Type B pancreatic cell (in vitro differentiated cells): ENCODE data around the gene RAB36. TPM values are rescaled to one million over a fixed set of nuclear protein-coding genes. Genes with fewer than 3 reads are reported as not detected.

Experiments
- DNase-seq: peaks from one replicate; pipeline ENCODE4 v3.0.0; 2021; ENCODE audit warnings: mixed read lengths; ENCODE audit not compliant: unreplicated experiment; ENCODE audit errors: extremely low spot score
- H3K27ac Mint-ChIP-seq: 2 replicates; pipeline ENCODE4 v1.8.0; 2021; ENCODE audit warnings: mild to moderate bottlenecking, mixed read lengths
- H3K27me3 Mint-ChIP-seq: 2 replicates; pipeline ENCODE4 v1.8.0; 2021; ENCODE audit warnings: mixed read lengths
- H3K36me3 Mint-ChIP-seq: 2 replicates; pipeline ENCODE4 v1.8.0; 2021; ENCODE audit warnings: mixed read lengths
- H3K4me1 Mint-ChIP-seq: one replicate; pipeline ENCODE4 v1.8.0; 2021; ENCODE audit warnings: mixed read lengths; ENCODE audit not compliant: unreplicated experiment
- H3K4me3 Mint-ChIP-seq: 2 replicates; pipeline ENCODE4 v1.8.0; 2021; ENCODE audit warnings: mild to moderate bottlenecking, mixed read lengths
- H3K9me3 Mint-ChIP-seq: 2 replicates; pipeline ENCODE4 v1.8.0; 2021; ENCODE audit warnings: mixed read lengths
- CTCF ChIP-seq: fragments of 200-600 bp; sonication (generic); conservative IDR thresholded peaks from 2 replicates; pipeline ENCODE4 v1.5.0; 2021; ENCODE audit warnings: antibody characterized with exemption, mild to moderate bottlenecking
- total RNA-seq: library from RNA; stranded (reverse); gene quantifications from 2 replicates; pipeline ENCODE4 v1.2.1, GENCODE V29; 2021; ENCODE audit warnings: low replicate concordance

The RAB36 gene
- total RNA-seq, 1 donor from 2014 or later, result 18.4 TPM

- Mint-ChIP-seq H3K36me3 (no peaks in the 10 kb centered on the region), H3K9me3 (no peaks in the 10 kb centered on the region), H3K4me3 (no peak overlapping the region), H3K4me1 (peaks cover 6% of the 10 kb centered on the region), H3K27ac (no peak overlapping the region), H3K27me3 (no peaks in the 10 kb centered on the region)
- no peak for TF ChIP-seq CTCF
- no peak for DNase-seq
Measured at GRCh38 chr22:23124611-23125511, 20.4 kb upstream of the RAB36 start.

DNA sequence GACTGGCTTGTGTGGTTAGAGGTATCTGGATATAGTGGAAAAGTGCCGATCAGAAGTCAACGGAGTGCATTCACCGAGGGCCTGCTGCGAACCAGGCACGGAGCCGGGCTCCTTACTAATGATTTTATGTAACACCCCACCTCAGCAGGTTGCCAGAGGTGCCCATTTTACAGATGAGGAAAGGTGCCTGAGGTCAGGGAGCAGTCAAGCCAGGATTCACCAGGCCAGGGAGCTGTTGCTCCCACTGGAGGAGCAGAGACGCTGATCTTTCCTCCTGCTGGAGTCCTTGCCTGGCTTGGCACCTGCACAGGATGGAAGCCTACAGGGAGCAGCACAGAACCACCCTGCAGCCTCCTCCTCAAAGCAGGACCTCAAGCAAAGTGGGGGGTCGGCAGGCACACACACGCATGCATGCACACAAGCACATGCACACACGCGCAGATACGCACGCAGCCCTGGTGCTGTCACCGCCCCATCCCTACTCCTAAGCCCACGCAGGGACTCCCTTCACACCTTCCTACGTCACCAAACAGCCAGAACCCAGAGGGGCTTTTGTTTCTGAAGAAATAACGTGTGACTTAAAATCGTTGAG is 19.7 kb upstream of the RAB36 start:
- peaks cover 6% of the 10 kb centered on the region for H3K4me1 Mint-ChIP-seq
- no peaks in the 10 kb centered on the region for H3K36me3 Mint-ChIP-seq
- DNase-seq, result no peak
- no peak overlapping the region for H3K4me3 Mint-ChIP-seq
- no peaks in the 10 kb centered on the region for H3K27me3 Mint-ChIP-seq
- no peak for TF ChIP-seq CTCF
- H3K27ac Mint-ChIP-seq, result no peak overlapping the region
- no peaks in the 10 kb centered on the region for H3K9me3 Mint-ChIP-seq

- H3K27me3 Mint-ChIP-seq, result no peaks in the 10 kb centered on the region
Measured at GRCh38 chr22:23126165-23127054, 18.9 kb upstream of the RAB36 start.

DNA sequence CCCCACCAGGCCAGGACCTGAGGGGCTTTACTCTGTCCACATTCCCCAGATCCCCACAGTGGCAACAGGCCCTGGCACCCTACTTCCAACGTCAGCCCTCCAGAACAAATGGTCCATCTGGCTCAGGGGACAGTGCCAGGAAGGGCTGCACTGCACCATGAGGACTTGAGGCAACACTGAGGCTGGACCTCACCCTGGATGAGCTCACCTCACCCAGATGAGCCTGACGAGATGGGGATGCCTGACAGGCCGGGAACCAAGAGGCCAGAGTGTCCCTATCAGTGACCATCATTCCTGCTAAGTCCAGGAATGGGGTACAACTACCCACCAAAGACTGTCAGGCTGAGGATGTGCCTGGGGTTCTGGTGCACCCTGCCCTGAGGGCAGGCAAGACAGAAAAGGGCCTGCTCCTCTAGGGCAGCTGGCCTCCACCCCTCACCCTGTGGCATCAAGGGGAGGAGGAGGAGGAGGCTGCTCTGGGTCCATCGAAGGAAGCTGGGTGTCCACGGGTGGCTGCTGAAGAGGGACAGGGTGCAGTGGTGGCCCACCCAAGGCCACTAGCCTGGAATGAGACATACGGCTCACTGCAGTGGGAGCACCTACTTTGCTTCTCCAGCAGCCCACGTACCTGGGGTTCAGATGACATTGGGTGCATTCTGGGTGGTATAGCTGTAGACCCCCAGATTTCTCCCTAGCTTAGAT is 18.1 kb upstream of the RAB36 start:
- no peak overlapping the region for H3K27ac Mint-ChIP-seq
- no peaks in the 10 kb centered on the region for H3K27me3 Mint-ChIP-seq
- no peaks in the 10 kb centered on the region for H3K36me3 Mint-ChIP-seq
- no peak for TF ChIP-seq CTCF
- DNase-seq, result no peak
- no peak overlapping the region for H3K4me3 Mint-ChIP-seq
- H3K9me3 Mint-ChIP-seq, result no peaks in the 10 kb centered on the region
- peaks cover 6% of the 10 kb centered on the region for H3K4me1 Mint-ChIP-seq

More at GRCh38 chr22:23126165-23127054, 18.9 kb upstream of the RAB36 start:
- TF ChIP-seq CTCF, result no peak
- Mint-ChIP-seq H3K4me1 (peaks cover 6% of the 10 kb centered on the region), H3K4me3 (no peak overlapping the region), H3K9me3 (no peaks in the 10 kb centered on the region), H3K36me3 (no peaks in the 10 kb centered on the region), H3K27ac (no peak overlapping the region)
- no peak for DNase-seq

DNA sequence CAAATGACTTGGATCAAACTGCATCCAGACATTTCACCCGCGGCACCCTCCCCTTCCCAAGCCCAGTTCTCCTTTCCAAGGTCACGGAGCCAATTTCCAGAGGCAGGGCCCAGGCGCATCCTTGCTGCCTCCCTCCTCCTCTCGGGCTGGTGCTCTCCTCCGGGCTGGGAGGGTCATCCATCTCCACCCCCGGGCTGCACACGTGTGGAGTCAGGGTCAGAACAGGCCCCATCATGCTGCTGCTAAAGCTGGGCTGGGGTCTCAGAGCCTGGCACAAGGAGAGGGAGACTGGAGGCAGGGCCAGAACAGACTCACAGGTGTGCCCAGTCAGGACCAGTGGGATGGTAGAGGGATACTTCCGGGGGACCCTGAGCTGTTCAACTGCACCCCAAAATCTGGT is 17.5 kb upstream of the RAB36 start:
- Mint-ChIP-seq H3K9me3 (no peaks in the 10 kb centered on the region), H3K27me3 (no peaks in the 10 kb centered on the region), H3K4me3 (no peak overlapping the region), H3K27ac (no peak overlapping the region), H3K36me3 (no peaks in the 10 kb centered on the region), H3K4me1 (peaks cover 6% of the 10 kb centered on the region)
- no peak for DNase-seq
- TF ChIP-seq CTCF, result no peak
